ENCODE measurements around the gene NMUR1. TPM values are rescaled to one million over a fixed set of nuclear protein-coding genes. Genes with fewer than 3 reads are reported as not detected.
"Not testable (repeated sequence)": the region's sequence is repeated elsewhere in the genome, so short reads cannot be mapped to it uniquely, and the experiment has no call there.

The NMUR1 gene
- total and polyA plus RNA-seq, 3 donors from 2014 or later: 2.7 to 3.7 (median 3.2) TPM

- H3K27me3 ChIP-seq: no peaks in the 10 kb centered on the region
- no peaks in the 10 kb centered on the region for H3K36me3 ChIP-seq (ENCODE audit: low read depth, missing control alignments)
- WGBS, 2 donors: 87 to 95% methylated on average over 6 to 15 of the region's 15 CpGs
- H3K9me3 ChIP-seq: no peaks in the 10 kb centered on the region
- intact Hi-C loops (cut with DNase I; ENCODE audit: low total_unique reads): no loop called here
- no peak for TF ChIP-seq POLR2A (IDR thresholded peaks at IDR 0.05)
- TF ChIP-seq, protein P1, sequence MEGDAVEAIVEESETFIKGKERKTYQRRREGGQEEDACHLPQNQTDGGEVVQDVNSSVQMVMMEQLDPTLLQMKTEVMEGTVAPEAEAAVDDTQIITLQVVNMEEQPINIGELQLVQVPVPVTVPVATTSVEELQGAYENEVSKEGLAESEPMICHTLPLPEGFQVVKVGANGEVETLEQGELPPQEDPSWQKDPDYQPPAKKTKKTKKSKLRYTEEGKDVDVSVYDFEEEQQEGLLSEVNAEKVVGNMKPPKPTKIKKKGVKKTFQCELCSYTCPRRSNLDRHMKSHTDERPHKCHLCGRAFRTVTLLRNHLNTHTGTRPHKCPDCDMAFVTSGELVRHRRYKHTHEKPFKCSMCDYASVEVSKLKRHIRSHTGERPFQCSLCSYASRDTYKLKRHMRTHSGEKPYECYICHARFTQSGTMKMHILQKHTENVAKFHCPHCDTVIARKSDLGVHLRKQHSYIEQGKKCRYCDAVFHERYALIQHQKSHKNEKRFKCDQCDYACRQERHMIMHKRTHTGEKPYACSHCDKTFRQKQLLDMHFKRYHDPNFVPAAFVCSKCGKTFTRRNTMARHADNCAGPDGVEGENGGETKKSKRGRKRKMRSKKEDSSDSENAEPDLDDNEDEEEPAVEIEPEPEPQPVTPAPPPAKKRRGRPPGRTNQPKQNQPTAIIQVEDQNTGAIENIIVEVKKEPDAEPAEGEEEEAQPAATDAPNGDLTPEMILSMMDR (IDR thresholded peaks at IDR 0.05): no peak
- no peak for DNase-seq
- H3K27ac ChIP-seq: no peak overlapping the region
- H3K4me3 ChIP-seq: no peak overlapping the region
- no peaks in the 10 kb centered on the region for H3K4me1 ChIP-seq
These were observed 43.6 kb upstream of the NMUR1 start for GRCh38 chr2:231573698-231574421.

DNA sequence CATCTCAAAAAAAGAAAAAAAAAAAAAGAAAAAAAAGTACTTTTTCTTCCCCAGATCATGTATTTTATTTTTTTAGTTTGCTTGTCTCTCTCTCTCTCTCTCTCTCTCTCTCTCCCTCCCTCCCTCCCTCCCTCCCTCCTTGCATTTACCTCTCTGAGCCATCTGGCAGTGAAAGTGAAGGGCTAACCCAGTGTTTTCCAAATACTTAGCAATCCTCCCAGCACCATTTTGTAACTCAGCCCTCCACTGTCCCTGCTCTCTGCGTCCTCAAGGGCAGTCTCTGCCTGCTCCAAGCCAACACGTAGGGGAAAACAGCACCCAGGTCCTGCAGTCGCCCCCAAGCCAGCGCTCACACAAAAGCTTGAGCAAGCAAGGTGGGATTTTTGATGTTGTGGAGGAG is 42.9 kb upstream of the NMUR1 start:
- Histone ChIP-seq H3K4me3 (no peak overlapping the region), H3K9me3 (no peaks in the 10 kb centered on the region), H3K27ac (no peak overlapping the region), H3K36me3 (ENCODE audit: low read depth, missing control alignments) (no peaks in the 10 kb centered on the region), H3K4me1 (no peaks in the 10 kb centered on the region), H3K27me3 (no peaks in the 10 kb centered on the region)
- WGBS, 2 donors: 64 to 78% methylated on average over 4 of the region's 4 CpGs
- no peak for DNase-seq
- intact Hi-C loops (cut with DNase I; ENCODE audit: low total_unique reads): no loop called here
- TF ChIP-seq, protein P1 (IDR thresholded peaks at IDR 0.05): no peak
- no peak for TF ChIP-seq POLR2A (IDR thresholded peaks at IDR 0.05)

GRCh38 chr2:231571661-231572191 is 41.5 kb upstream of the NMUR1 start:
- Histone ChIP-seq H3K4me3 (no peak overlapping the region), H3K36me3 (ENCODE audit: low read depth, missing control alignments) (no peaks in the 10 kb centered on the region), H3K9me3 (no peaks in the 10 kb centered on the region), H3K27me3 (no peaks in the 10 kb centered on the region), H3K27ac (no peak overlapping the region), H3K4me1 (no peaks in the 10 kb centered on the region)
- no peak for DNase-seq
- TF ChIP-seq, protein P1 (IDR thresholded peaks at IDR 0.05): no peak
- no peak for TF ChIP-seq POLR2A (IDR thresholded peaks at IDR 0.05)
- intact Hi-C loops (cut with DNase I; ENCODE audit: low total_unique reads): no loop called here
- WGBS, 2 donors: 74 to 94% methylated on average over 4 of the region's 4 CpGs

DNA sequence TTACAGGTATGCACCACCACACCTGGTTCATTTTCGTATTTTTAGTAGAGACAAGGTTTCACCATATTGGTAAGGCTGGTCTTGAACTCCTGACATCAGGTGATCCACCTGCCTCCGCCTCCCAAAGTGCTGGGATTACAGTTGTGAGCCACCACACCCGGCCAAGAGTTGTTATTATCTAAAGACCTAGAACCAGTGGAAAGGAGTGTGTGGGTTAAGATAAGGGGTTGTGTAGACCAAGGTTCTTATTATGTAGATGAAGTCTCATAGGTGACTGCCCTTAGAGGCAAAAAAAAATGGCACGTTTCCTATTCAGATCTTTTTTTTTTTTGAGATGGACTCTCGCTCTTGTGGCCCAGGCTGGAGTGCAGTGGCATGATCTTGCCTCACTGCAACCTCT is 40.7 kb upstream of the NMUR1 start:
- H3K4me1 ChIP-seq; H3K36me3 ChIP-seq (ENCODE audit: low read depth, missing control alignments); intact Hi-C loops (cut with DNase I; ENCODE audit: low total_unique reads); H3K4me3 ChIP-seq; H3K27ac ChIP-seq; H3K27me3 ChIP-seq; H3K9me3 ChIP-seq; DNase-seq: not testable (repeated sequence)
- WGBS, 2 donors: 92 to 95% methylated on average over 5 of the region's 5 CpGs

DNA sequence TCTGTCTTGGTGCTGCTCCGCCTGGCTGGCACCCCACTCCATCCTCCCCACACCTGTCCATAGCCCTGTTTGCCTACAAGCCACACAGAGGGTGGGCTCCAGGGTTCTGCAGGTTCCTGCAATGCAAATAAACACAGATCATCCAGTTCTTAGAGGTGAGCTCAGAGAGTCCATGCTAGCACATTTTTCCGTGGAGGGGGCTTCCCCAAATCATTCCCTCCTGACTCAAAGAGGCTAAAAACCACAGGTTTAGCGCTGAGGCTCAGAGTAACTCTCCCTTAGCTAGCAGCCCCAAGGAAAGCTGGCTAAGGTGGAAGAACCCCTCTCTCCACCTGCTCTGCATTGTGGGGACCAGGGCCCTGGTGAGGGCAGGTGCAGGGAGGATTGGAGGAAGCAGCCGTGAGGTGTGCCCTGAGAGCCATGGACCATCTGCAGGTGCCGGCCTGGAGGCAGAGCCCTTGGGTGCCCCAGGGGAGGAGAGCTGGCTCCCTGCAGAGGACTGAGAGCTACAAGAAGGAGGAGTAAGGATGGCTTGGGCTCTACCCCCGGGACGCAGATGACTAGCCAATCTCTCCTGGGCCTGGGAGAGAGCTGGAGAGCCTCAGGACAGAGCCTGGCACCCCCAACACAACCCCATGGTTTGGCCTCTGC is 38.7 kb upstream of the NMUR1 start:
- no peak overlapping the region for H3K27ac ChIP-seq
- TF ChIP-seq, protein P1 (IDR thresholded peaks at IDR 0.05): no peak
- no peak for TF ChIP-seq POLR2A (IDR thresholded peaks at IDR 0.05)
- intact Hi-C loops (cut with DNase I; ENCODE audit: low total_unique reads): no loop called here
- H3K4me3 ChIP-seq: no peak overlapping the region
- DNase-seq: no peak
- no peaks in the 10 kb centered on the region for H3K27me3 ChIP-seq
- no peaks in the 10 kb centered on the region for H3K9me3 ChIP-seq
- no peaks in the 10 kb centered on the region for H3K4me1 ChIP-seq
- WGBS, 2 donors: 94 to 95% methylated on average over 7 of the region's 7 CpGs
- no peaks in the 10 kb centered on the region for H3K36me3 ChIP-seq (ENCODE audit: low read depth, missing control alignments)

Data from testis (tissue), 3 donors.